Measurements from ENCODE around the gene DLK2. TPM values are rescaled to one million over a fixed set of nuclear protein-coding genes. Genes with fewer than 3 reads are reported as not detected.
"Not testable (repeated sequence)": the region's sequence is repeated elsewhere in the genome, so short reads cannot be mapped to it uniquely, and the experiment has no call there.

Gene DLK2
- polyA plus RNA-seq, 4 donors: 0.93 to 1.9 (median 1.3) TPM

DNA sequence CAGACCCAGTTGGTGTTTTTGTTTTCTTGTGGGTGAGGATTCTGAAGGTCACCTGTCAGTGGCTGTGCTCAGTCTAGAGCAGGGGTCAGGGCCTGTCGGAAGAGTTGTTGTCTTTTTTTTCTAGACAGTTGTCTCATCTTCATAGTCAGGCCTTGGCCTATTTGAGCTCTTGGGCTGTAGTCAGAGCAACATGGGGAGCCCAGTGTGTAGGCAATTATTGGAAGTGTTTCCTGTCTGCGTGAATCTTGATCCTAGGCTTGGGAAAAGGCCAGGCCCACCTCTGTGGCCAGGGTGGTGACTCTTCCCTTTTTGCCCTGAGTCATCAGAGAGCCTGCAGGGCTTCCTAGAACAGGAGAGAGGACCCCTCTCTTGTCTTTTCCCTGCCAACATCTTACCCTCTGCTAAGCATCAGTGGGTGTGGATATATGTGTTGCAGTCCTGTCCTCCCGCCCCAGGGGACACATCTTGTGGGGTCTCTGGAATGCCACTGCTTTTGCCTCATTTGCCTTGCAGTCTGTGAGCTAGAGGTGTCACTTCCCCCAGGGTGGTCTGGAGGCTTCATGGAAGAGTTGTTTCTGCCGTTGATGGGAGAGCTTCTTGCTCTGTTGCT is 33.4 kb upstream of the DLK2 start:
- DNase-seq (ENCODE audit: low read depth in 4 of 4, low spot score in 2 of 4): no peak

DNA sequence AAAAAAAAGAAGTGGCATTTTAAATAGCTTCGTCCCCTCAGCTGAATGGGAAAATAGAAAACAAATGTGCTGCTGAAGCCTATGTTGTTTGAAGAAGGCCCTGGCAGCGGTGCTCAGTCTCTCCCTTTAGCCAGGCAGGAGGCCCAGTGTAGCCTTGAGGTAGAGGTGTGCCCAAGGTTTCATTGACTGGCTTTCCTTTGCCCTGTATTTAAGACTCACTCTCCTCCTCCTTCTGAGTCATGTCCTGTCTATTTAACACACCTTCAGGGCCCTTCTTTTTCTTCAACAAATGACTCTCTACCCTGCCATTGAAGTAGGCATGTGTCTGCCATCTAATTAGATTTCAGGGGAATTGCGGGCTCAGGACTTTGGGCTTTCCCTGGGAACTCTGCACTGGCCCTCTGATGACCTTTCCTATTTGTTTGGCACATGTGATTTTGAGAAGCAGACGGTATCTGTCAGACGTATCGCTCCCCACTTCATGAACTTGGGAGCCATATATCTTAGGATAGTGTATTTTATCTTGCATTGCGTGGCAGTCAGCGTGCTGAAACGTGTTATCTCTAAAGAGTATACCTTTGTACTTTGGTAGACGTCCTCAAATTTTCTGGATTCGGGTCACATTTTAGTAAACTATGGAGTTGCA is 26.4 kb upstream of the DLK2 start:
- no peak for DNase-seq (ENCODE audit: low read depth in 4 of 4, low spot score in 2 of 4)

DNA sequence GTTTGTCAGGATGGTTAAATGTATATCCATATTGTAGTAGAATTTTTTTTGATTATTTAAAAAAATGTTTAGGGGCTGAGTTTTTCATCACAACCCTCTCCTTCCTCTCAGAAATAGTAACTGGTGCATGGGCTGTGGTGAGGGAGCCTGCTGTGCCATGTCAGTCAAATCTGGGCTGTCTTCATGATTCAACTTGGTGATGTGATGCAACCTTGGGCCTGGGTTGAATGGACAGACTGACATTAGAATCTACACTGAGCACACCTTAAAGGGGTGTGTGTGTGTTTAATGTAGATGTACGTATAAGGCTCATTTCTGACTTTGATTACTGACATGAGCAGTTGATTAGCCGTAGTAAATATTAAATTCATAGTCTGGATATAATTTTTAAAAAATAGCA is 25.7 kb upstream of the DLK2 start:
- no peak for DNase-seq (ENCODE audit: low read depth in 4 of 4, low spot score in 2 of 4)

- no peak for DNase-seq (ENCODE audit: low read depth in 4 of 4, low spot score in 2 of 4)
Observed at GRCh38 chr6:43478008-43478372, 22.6 kb upstream of the DLK2 start.

DNA sequence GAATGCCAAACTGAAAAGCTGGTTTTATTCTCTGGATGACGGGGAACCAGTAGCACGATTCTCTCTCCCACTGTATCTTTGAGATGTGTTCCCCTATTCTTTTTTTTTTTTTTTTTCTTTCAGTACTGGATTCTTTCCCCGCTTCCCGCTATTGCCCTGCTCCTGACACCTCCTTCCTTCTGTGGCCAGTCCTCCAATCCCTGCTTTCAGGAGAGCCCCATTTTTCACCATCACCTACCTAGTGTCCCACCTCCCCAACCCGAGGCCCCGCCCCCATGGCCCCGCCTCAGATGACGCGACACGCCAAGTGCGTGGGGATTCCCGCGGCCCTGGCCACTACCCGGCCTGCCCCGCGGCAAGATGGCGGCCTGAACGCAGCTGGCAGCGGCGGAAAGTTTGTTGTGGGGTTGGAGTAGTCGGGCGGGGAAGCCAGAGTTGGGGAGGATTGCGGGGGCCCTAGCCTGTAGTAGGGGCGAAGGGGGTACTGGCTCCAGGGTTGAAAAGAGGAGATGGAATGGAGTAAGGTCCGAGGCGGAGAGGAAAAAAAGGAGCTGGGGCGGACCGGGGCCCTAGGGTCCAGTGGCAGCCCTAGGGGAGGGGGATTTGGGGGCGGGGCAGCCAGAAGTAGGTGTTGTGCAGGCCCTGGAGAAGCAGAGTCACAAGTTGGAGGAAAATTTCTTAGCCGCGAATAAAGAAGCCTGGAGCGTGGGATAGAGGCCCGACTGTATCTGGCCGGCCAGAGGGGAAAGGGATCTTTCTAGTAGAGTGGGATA is 22.1 kb upstream of the DLK2 start, which contains the start of gene TJAP1:
TJAP1 (plus strand) TSS at position 336 of the 773 bp plus-strand sequence. CDS start 21,432 bp downstream, outside the sequence.
- peak in 3 of 4 donors; percentile 77 to 88 (median 81) for DNase-seq (ENCODE audit: low read depth in 4 of 4, low spot score in 2 of 4)

DNA sequence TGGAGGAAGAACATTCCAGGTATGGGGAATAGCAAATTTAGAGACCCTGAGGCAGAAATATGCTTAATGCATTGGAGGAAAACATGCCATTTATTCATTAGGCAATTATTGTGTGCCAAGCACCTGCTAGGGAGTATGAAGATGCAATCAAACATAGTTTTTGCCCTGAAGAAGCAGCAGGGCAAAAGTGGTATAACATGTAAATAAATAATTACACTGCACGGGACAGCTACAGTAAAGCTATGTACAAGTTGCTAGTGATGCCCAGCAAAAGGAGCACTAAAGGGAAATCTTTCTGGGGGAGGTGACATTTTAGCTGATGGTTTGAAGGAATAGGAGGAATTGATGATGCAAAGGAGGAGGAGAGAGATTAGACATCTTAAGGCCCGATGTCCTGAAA is 21.4 kb upstream of the DLK2 start:
- DNase-seq (ENCODE audit: low read depth in 4 of 4, low spot score in 2 of 4): no peak

- DNase-seq (ENCODE audit: low read depth in 4 of 4, low spot score in 2 of 4): no peak
Observed at GRCh38 chr6:43475516-43475915, 20.2 kb upstream of the DLK2 start.

DNA sequence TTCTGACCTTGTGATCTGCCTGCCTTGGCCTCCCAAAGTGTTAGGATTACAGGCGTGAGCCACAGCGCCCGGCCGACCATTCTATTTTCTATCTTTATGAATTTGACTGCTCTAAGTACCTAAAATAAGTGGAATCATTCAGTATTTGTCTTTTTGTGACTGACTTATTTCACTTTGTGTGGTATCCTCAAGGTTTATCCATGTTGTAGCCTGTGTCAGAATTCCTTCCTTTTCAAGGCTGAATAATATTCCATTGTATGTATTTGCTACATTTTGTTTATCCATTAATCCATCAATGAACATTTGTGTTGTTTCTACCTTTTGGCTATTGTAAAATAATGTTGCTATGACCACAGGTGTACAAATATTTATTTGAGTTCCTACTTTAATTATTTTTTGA is 17.2 kb upstream of the DLK2 start:
- no peak for DNase-seq (ENCODE audit: low read depth in 4 of 4, low spot score in 2 of 4)

- DNase-seq (ENCODE audit: low read depth in 4 of 4, low spot score in 2 of 4): no peak
Observed at GRCh38 chr6:43471399-43471798, 16.1 kb upstream of the DLK2 start.

DNA sequence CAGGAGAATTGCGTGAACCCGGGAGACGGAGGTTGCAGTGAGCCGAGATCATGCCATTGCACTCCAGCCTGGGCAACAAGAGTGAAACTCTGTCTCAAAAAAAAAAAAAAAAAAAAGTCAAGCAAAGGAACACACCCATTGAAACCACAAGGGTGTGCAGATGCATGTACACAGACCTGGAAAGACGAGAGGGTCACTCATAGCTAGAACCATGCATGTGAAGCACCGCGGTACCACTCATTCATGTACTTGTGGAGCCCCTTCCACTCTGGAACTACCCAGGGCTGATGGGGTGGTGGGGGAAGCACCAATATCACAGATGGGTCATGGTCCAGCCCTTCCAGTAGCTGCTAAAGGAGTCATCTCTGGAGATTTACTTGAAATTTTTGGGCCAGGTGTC is 14.6 kb upstream of the DLK2 start:
- DNase-seq (ENCODE audit: low read depth in 4 of 4, low spot score in 2 of 4): no peak

DNA sequence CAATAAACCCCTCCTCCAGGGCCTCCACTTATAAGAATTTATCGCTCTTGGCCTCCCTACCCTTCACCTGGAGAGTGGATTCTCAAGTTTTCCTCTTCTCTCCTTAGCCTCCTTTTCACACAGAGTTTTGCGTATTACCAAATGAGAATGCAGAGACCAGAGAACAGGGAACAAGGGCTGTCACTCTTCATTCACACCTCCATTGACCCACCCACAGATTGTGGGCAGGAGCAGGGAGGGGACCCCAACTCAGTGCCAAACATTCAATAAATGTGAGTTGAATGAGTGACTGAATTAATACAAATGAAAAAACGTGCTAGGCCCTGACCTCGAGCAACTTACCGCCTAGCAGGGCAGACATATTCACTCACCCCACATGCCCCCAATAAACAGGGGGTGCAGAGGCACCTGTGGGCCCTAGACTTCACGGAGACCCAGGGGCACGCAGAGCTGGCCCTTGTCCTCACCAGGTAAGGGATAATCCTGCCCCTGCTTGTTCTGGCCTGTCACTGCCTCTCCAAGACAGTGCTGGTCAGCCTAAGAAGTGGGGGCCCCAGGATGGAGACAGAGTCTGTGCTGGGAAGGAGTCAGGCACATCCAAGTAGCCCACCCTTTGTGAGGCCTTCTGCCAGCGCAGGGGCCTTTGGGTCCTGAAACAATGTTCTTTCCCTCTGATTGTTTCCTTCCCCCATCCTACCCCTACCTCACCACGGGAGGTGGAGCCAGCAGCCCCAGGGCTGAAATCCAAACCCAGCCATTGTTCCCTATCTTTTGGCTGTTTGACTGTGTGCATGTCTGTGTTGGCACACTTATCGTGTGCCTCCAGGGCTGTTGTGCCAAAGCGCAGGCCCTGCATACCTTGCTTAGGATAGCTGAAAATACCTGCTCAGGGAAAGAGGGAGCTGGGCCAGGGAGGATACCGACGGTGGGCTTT is 13.7 kb upstream of the DLK2 start:
- no peak for DNase-seq (ENCODE audit: low read depth in 4 of 4, low spot score in 2 of 4)

DNA sequence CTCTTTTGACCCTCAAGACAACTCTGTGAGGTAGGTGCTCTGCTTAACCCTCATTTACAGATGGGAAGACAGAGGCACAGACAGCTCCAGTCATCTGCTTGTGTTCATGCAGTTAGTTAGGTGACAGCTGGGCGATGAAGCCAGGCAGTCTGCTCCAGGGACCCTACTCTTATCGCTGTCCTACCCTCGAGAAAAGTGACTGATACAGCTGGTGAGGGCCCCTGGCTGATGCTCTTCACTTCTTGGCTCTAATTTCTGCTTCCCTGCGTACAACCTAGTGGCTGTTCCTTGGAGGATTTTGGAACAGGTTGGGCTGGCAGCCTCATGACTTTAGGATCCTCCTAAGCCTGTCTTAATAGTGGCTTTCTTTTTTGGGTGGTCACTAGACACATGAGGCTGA is 12.9 kb upstream of the DLK2 start:
- no peak for DNase-seq (ENCODE audit: low read depth in 4 of 4, low spot score in 2 of 4)

GRCh38 chr6:43467752-43468151 is 12.4 kb upstream of the DLK2 start:
- no peak for DNase-seq (ENCODE audit: low read depth in 4 of 4, low spot score in 2 of 4)

- DNase-seq (ENCODE audit: low read depth in 4 of 4, low spot score in 2 of 4): not testable (repeated sequence)
Observed at GRCh38 chr6:43467265-43467664, 11.9 kb upstream of the DLK2 start.

- no peak for DNase-seq (ENCODE audit: low read depth in 4 of 4, low spot score in 2 of 4)
Observed at GRCh38 chr6:43465948-43466347, 10.6 kb upstream of the DLK2 start.

GRCh38 chr6:43464337-43464736 is 9.0 kb upstream of the DLK2 start:
- no peak for DNase-seq (ENCODE audit: low read depth in 4 of 4, low spot score in 2 of 4)

- DNase-seq (ENCODE audit: low read depth in 4 of 4, low spot score in 2 of 4): no peak
Observed at GRCh38 chr6:43461936-43462335, 6.6 kb upstream of the DLK2 start.

- DNase-seq (ENCODE audit: low read depth in 4 of 4, low spot score in 2 of 4): no peak
Observed at GRCh38 chr6:43460032-43460431, 4.7 kb upstream of the DLK2 start.

- DNase-seq (ENCODE audit: low read depth in 4 of 4, low spot score in 2 of 4): no peak
Observed at GRCh38 chr6:43459535-43459934, 4.2 kb upstream of the DLK2 start.

GRCh38 chr6:43458154-43458553 is 2.8 kb upstream of the DLK2 start:
- DNase-seq (ENCODE audit: low read depth in 4 of 4, low spot score in 2 of 4): not testable (repeated sequence)

DNA sequence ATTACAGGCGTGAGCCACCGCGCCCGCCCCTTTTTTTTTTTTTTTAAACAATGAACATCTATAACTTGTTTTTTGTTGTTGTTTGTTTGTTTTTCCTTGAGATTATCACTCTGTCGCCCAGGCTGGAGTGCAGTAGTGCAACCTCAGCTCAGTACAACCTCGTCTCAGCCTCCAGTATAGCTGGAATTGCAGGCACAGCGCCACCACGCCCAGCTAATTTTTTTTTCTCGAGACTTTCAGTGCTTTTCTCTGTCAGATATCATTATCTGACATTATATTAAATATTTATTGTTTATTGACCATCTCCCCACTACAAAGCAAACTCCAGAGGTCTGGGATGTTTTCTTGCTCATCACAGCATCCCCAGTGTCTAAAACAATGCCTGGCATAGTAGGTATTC is 2.3 kb upstream of the DLK2 start:
- no peak for DNase-seq (ENCODE audit: low read depth in 4 of 4, low spot score in 2 of 4)

All from left renal cortex interstitium (tissue), 4 donors.